ENCODE data around the gene COL15A1.

COL15A1 gene

DNA sequence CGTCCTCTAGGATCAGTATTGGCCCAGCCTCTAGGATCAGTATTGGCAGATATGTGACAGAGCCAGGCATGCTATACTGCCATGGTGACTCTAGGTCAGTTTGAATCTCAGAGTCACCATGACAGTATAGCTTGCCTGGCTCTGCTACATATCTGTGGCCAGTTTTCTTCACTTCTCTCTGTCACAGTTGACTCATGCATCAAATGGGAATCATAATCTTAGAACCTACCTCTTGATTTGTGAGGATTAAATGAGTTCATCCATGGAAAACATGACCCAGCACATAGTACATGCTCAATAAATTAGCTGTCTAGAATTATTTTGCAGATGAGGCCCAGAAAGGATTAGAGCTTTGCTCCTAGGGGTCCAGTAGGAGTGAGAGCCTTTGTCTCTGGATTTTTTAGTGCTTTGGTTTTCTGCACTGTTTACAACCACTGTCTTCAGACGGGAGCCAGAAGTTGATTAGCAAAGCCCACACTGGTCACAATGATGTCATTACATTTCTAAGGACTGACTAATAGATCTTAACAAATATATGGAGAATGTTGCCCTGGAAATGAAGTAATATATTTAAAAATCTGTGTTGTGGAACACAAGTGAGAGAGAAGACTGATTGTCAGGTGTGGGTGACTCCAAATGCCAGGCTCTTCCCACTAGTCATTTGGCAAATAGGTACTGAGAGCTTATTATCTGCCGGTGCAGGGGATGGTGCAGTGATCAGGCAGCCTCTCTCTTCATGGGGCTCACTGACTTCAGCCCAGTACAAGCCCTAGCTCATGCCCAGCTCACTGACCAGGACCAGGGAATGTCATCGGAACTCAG lies 76.0 kb downstream of the COL15A1 start:
- DNase-seq, result no peak

DNA sequence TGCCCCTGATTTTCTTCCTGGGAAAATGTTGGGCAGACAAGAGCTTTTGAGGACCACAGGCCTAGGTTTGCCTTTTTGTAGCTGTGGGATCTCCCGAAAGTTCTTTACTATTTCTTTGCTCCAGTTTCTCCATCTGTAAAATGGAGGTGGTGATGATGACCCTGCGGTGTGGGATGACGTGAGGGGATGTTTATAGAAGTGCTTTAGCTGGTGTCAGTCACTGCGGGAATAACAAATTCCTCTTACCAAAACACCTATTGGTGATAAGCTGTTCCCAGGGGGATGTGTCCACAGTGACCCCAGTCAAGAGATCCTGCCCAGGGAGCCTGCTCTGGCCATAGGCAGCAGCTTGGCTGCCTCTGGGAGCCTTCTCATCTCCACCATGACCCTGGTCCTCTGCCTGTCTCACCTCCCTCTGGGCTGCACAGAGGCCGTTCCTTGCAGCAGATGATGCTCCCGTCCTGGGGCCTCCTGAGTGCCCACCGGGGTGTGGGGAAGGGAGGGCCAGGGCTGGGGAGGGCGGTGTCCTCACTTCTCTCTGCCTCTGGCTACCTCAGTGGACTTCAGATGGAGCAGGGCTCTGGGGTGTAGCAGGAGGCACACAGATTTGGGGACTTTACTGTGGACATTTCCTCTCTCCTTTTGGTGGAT lies 77.2 kb downstream of the COL15A1 start:
- DNase-seq, result no peak

DNA sequence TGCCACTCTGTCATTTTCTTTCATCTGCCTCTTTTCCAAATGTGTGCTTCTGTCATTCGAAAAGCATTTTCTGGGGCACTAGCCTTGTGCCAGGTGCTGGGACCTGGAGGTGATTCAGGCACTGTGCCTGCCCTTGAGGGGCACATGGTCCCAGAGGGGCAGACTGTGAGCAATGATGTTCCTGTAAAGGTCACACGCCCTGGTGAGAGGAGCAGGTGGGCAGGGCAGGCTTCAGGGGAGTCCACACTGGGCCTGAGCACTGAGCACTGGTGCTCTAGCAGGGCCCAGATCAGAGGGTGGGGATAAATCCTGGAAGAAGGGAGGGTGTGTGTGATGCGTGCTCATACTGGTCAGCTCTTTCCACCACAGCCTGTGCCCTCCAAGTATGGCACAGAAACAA lies 77.8 kb downstream of the COL15A1 start:
- no peak for DNase-seq

DNA sequence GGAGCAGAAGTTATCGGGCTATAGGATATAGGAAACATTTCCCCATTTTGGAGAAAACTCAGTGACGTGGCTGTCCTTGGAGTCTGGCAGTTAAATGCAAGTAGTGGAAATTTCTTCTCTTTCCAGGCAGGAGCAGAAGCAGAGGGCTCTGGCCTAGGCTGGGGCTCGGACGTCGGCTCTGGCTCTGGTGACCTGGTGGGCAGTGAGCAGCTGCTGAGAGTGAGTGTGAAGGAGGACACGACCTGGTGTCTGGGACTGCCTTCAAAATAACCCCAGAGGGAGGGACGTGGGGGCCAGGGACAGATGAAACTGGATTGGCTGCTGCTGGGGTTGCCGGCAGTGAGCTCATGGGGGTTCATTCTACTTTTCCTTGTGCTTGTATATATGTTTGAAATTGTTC lies 79.5 kb downstream of the COL15A1 start:
- no peak for DNase-seq

DNA sequence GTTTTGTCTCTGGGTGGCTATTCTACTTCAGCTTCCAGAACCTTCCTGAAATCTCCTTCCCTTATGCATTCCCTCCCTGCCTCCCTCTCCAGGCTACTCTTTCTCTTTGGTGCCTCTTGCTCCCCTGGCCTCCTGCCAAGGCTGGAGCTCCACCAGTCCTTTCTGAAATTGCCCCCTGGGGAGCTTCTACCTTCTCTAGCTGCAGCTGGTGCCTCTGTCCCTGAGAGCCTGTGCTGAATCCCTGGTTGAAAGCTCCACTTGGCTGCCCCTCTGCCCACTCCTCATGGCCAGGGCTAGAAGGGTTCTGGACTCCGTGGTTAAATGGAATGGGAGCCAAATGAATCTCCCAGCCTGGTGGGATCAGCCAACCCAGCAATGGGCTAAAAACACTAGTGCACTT lies 80.1 kb downstream of the COL15A1 start:
- no peak for DNase-seq

DNA sequence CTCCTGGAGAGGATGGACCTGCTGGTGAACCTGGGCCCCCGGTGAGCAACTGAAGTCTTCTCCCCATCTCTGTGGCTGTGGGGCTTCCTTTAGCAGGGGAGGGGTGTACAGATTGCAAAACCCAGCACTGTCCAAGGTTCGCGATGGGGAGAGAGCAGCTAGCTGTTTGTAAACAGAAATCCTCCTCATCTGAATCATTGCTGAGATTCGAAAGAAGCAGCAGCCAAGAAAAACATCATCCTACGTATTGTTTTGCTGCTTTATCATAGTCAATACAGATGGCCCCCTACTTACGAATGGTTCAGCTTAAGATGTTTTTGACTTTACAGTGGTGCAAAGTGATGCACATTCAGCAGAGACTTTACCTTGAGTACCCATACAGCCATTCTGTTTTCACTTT lies 81.3 kb downstream of the COL15A1 start:
- no peak for DNase-seq

DNA sequence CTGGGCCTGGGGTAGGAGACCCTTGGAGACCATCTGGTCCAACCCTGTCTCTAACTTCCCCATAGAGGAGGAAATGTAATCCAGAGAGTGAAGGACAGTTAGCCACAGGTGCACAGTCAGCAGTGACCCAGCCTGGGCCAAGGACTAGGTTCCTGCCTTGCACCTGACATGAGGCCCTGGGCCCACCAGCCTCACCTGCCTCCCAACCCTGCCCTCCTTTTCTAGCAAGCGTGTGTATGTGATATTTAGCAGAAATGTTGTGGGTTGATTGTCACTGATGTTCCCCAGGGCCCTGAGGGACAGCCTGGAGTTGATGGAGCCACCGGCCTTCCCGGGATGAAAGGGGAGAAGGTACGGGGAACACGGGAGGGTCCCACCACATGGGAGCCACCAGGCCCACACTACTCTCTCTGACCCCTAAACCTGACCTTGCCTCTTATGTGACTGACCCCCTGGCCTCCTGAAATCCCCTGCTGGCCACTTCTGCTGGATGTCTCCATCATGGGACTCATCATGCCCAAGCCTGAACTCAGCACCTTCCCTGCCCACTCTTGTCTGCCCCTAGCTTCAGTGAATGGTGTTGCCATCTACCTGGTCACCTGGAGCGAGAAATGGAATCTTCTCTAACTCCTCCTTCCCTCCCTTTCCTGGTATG lies 82.0 kb downstream of the COL15A1 start:
- no peak for DNase-seq

DNA sequence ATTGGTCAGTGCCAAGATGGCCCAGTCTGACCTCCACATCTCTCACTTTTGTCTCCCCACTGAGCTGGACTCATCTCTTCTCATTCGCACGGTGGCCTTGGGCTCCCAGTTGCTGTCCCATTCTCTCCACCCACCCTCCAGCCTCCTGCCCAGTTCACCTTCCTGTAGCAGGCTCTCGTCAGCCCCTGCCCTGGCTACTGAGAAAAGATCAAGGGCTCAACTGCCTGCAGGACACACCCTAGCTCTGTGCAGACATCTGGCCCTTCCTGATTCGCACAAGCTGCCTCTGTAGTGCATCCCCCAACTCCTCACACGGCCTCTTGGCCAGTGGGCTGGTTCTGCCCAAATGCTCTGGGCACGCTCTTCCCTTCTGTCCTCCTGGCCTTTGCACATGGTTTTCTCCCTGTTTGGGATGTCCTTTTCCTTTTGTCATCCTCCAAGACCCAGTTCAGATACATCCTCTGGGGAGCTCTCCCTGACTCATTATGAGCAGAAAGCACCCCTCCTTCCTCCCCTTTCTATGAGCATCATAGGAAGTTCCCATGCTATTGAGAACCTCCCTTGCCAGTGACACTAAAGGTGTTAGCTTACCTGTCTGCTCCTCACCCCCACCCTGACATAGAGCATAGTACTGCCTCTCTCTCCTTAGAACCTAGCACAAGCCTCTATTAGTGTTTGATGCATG lies 82.7 kb downstream of the COL15A1 start:
- DNase-seq, result no peak

DNA sequence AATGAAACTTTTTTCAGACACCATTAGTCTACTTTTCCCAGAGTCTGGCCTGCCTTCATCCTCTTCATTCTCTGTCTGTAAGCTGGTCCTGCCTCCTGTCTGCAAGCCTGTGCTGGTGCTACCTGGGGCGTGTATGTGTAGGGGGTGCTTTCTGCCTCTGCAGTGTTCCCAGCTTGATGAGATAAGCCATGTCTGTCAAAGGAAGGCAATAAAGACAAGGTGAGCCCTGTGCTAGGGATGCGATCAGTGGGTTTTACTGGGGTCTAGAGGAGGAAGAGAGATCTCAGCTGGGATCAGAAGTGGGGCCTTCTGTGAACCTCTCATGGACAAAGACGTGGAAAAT lies 83.2 kb downstream of the COL15A1 start:
- DNase-seq, result no peak

DNA sequence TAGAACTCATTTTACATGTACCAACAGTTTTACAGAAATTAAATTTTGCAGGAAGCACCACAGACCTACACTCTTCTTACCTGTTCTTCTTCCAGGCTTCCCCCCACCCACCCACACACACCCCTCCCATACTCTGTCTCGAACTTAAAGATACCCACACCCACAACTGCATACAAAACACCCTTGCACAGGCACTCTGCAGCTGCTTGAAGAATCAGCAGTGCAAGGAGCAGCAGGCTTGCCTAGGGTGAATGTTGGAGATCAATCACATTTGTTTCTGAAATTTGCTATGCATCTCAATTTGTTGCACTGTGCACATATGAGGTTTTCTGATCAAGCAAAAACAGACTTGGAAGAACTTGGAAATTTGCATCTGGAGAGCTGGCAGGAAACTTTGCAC lies 83.7 kb downstream of the COL15A1 start:
- DNase-seq, result no peak

DNA sequence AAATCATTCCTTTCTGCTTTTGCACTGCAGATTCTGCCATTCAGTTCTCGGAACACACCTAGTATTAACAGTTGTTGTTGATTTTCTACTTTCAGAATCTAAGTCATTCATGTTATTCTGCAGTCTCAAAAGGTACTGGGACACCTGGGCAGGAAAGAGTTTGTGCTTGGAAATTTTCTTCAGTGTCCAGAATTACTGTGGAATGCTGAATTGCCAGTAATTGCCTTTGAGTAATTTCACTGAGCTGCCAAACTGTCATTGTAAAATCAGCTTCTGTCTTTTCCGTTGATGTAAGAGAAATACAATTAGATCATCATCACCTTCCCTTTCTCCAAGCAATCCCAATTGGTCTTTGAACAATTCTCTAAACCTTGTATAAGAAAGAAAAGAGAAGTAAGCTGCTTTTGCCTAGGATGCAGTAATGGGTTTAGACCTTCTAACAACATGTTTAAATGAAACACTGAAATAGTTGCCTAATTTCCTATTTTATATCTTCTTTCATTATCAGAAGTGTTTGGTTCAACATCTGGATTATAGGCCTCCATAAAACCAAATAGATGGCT lies 85.5 kb downstream of the COL15A1 start:
- no peak for DNase-seq

DNA sequence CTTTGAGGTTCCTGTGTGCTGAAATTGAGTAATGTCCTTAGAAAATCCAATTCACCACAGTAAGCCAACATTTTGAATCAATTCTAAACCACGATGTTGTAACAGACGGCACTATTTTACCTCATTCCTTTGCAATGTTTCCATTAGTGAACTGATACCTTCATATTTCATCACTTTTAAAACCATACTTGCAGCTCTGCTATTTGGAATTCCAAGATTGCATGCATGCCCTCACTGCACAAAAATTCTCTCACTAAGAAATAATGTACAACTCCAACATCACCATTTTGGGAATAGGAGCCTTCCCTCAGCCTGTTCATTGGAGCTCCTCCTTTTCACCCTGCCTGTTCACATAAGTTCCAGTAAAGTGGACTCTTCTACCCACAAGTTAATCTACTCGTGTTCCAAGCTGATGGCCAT lies 86.4 kb downstream of the COL15A1 start:
- DNase-seq, result no peak

DNA sequence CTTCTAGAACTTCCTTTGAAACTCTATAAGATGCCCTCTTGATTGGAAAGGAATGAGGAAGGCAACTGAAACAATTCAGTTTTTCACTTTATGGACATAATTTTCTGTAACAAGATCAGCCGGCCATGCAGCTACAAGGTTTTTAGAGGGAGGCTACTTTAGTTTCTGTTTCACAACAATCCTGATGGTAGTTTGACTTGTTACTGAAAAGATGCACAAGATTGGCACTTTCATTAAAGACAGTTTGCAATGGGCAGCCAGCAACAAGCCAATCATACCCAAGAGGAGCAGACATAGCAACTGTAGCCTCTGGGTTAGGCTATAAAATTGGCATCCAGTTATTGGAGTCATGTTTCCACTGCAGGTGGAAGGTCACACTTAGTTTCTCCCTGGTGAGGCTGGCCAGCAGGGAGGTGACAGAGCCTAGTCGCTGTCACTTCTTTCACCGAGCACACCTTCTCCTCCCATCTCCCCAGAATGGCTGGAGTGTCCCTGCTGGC lies 87.0 kb downstream of the COL15A1 start:
- no peak for DNase-seq

DNA sequence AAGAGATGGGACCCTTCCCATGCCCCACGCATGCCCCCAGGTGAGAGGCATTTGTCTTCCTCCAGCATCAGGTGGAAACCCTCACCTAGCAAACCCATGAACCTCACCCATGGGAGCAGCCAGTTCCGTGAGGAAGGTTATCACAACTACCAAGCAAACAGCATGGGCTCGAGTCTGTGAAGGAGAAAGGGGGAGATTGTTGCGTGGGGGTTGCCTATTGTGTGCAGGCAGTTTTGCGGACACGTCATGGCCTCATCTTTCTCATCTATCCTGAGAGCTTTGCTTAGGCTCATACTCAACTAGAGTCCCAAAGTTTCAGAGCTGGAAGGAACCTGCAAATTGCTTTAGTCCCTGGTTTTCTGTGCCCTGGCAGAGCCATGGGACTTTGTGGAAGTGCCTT lies 87.6 kb downstream of the COL15A1 start:
- DNase-seq, result no peak

DNA sequence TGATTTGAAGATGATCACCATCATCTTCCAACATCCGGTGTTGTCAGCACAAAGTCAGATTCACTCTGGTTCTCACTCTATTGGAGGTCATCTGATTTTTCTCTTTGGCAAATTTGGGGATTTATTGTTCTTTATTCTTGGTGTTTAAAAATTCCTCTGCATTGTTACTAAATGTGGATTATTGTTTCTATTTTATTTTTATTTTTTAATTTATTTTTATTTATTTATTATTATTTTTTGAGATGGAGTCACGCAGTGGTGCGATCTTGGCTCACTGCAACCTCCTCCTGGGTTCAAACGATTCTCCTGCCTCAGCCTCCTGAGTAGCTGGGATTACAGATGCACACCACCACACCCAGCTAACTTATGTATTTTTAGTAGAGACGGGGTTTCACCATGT lies 88.3 kb downstream of the COL15A1 start:
- DNase-seq, result no peak

DNA sequence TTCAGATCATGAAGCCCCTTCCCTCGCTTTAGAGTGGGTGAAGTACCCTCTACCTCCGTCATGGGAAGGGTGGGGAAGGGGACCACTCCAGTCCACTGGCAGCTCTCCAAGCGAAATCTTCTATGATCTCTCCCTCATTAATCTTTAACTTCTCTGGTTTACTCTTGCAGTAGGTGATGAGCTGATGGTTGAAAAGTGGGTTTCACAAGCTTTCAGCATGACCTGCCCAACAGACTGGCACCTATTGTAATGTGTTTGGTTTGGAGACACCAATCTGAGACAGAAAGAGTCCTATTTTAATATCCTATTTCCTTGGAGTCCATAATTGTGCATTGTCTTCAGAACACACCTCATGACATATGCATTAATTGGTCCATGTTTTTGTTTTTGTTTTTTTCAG lies 90.4 kb downstream of the COL15A1 start:
- no peak for DNase-seq

DNA sequence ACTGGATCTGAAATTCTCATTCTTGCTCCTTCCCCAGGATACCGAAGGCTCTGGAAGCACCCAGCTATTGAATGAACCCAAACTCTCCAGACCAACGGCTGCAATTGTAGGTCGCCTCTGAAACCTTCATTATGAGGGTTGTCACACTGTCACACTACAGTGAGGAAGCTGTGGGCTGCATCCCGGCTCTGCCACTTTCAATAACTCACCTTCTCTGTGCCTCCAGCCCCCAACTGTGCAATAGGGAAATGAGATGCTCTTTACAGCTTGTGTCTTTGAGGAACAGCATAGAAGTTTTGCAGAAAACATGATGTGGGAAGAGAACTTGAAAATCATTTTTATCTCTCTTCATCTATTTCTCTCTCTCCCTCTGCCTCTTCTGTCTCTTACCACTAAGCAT lies 91.6 kb downstream of the COL15A1 start:
- no peak for DNase-seq

DNA sequence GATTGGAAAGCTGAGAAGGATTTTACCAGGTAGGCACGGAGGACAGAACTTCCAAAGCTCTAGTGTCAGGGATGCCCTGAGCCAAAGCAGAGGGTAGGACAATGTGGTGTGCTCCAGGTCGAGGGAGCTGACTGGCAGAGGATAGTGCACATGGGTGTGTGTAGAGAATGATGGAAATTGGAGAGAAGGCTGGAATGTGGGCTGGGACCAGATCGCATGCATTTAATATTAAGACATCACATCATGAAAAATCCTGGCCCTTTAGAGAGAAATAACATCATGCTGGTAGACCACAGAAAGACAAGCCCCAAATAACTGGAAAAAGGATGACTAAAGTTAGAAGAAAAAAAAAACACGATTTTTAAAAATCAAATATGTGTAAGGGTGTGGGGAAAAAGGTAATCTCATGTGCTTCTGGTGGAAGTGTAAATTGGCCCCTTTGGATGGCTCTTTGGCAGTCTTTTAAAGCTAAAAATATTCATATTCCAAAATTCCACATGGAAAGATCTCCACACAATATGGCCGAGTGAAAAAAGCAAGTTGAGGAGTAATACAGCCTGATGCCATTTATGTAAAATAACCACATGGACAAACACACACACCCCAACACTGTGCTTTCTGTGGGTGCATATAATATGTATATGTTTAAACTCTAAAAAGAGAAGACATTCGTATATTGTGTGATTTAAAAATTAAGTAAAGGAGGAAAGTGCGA lies 94.2 kb downstream of the COL15A1 start:
- no peak for DNase-seq

DNA sequence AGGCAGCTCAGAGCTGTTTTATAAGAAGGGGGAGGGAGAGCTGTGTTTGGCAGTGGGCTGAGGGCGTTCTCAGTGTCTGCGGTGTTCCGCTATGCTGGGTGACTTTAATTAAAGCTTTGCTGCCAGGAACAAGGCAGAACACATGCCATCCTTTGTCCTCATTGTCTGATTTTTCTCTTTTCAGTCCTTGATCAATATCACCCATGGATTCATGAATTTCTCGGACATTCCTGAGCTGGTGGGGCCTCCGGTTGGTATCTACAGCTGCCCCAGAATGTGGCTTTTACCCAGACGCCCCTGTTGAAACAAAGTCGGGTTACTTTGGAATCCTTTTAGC lies 94.7 kb downstream of the COL15A1 start:
- no peak for DNase-seq

DNA sequence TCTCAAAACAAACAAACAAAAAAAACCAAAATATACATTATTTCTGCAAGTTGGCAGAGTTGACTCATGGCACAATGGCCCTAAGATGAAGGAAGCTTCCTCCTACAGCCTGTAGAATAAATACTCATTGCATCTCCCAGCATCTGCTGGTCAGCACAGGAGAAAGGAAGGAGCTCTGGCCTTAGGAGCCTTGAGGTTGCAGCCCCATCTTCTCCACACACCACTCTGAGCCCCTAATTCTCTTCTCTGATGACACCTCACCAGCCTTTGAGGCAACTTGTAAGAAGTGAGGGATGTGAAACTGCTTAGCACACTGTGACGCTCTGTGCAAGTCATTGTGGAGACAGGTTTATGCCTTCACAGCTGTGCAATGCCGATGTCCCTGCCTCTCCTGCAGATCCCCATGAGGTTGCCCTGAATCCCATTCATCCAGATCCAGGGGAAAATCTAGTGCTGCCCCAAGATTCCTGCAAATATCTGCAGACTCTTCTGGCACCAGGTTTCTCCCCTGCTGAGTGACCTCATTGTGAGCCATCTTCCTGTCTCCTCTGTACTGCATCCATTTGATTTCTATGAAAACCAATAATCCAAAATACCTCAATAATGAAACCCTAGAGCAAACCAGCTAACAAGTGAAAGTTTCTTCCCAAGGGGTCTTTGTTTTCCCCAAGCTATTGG lies 95.9 kb downstream of the COL15A1 start:
- DNase-seq, result peak; percentile 65

DNA sequence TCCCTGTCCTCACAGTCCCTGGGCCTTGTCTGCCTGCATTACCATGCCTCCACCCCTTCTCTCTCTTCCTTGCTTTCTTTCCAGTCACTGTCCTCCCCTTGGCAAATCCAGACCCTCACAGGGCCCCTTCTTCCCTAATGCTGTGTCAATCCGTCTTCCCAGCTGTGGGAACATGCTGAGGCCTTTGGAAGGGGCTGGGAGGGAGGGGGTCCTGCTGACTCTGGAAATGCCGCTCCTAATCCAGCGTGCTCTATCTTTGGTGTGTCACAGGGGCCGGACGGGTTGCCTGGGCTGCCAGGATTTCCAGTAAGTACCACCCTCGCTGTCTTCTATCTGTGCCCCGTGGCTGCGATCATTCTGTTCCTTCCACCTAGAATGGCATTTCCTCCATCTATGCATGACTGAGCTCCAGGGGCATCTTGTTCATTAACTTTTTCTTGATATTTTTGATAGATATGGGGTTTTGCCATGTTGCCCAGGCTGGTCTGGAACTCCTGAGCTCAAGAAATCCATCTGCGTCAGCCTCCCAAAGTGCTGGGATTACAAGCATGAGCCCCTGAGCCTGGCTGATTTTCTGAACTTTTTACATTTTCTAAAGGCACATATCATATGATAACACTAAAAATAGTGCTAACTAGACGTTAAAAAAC lies 96.7 kb downstream of the COL15A1 start:
- no peak for DNase-seq

Data from SIG-M5 (cell line).